Stimulated activated CD4-positive, alpha-beta T cell treated with anti-CD3 and anti-CD28 coated beads, Interleukin-2, amount 100 ng/mL, for 4 hours (primary cell): Measurements from ENCODE around the gene UBQLN4.
"Not testable (repeated sequence)": the region's sequence is repeated elsewhere in the genome, so short reads cannot be mapped to it uniquely, and the experiment has no call there.

Experiments used
- DNase-seq: peaks from one replicate; pipeline ENCODE4 v3.0.0-alpha.2; 2020; ENCODE audit warnings: low read depth

The UBQLN4 gene

GRCh38 chr1:156081180-156081916 is 27.8 kb upstream of the UBQLN4 start:
- no peak for DNase-seq

- no peak for DNase-seq
Measured at GRCh38 chr1:156080863-156081179, 27.2 kb upstream of the UBQLN4 start.

- no peak for DNase-seq
Measured at GRCh38 chr1:156080241-156080862, 26.8 kb upstream of the UBQLN4 start.

GRCh38 chr1:156079762-156080161 is 26.2 kb upstream of the UBQLN4 start:
- DNase-seq: no peak

GRCh38 chr1:156078728-156079127 is 25.1 kb upstream of the UBQLN4 start:
- DNase-seq: no peak

GRCh38 chr1:156077430-156077760 is 23.8 kb upstream of the UBQLN4 start:
- DNase-seq: no peak

GRCh38 chr1:156076609-156077429 is 23.2 kb upstream of the UBQLN4 start:
- DNase-seq: no peak

GRCh38 chr1:156075775-156076204 is 22.2 kb upstream of the UBQLN4 start:
- DNase-seq: no peak

GRCh38 chr1:156075162-156075561 is 21.6 kb upstream of the UBQLN4 start:
- no peak for DNase-seq

GRCh38 chr1:156074661-156075060 is 21.1 kb upstream of the UBQLN4 start:
- no peak for DNase-seq

GRCh38 chr1:156073740-156074139 is 20.1 kb upstream of the UBQLN4 start:
- DNase-seq: no peak

GRCh38 chr1:156073110-156073687 is 19.6 kb upstream of the UBQLN4 start:
- DNase-seq: no peak

- no peak for DNase-seq
Measured at GRCh38 chr1:156072251-156072650, 18.7 kb upstream of the UBQLN4 start.

- not testable (repeated sequence) for DNase-seq
Measured at GRCh38 chr1:156071332-156071816, 17.8 kb upstream of the UBQLN4 start.

GRCh38 chr1:156070548-156070947 is 16.9 kb upstream of the UBQLN4 start:
- DNase-seq: no peak

- DNase-seq: no peak
Measured at GRCh38 chr1:156069490-156070455, 16.2 kb upstream of the UBQLN4 start.

GRCh38 chr1:156067262-156067661 is 13.7 kb upstream of the UBQLN4 start:
- DNase-seq: no peak

GRCh38 chr1:156065871-156066270 is 12.3 kb upstream of the UBQLN4 start:
- no peak for DNase-seq

GRCh38 chr1:156065212-156065611 is 11.6 kb upstream of the UBQLN4 start:
- DNase-seq: no peak

- DNase-seq: no peak
Measured at GRCh38 chr1:156064615-156065014, 11.0 kb upstream of the UBQLN4 start.

- no peak for DNase-seq
Measured at GRCh38 chr1:156063997-156064285, 10.3 kb upstream of the UBQLN4 start.

- no peak for DNase-seq
Measured at GRCh38 chr1:156062189-156062588, 8.6 kb upstream of the UBQLN4 start.
